NCI-H1092 (cell line): ENCODE measurements around the gene SERINC5.
"Not testable (repeated sequence)": the region's sequence is repeated elsewhere in the genome, so short reads cannot be mapped to it uniquely, and the experiment has no call there.

Experiments used
- DNase-seq: peaks from one replicate; lab custom pipeline; 2025; lab: John Stamatoyannopoulos, UW

SERINC5 gene

DNA sequence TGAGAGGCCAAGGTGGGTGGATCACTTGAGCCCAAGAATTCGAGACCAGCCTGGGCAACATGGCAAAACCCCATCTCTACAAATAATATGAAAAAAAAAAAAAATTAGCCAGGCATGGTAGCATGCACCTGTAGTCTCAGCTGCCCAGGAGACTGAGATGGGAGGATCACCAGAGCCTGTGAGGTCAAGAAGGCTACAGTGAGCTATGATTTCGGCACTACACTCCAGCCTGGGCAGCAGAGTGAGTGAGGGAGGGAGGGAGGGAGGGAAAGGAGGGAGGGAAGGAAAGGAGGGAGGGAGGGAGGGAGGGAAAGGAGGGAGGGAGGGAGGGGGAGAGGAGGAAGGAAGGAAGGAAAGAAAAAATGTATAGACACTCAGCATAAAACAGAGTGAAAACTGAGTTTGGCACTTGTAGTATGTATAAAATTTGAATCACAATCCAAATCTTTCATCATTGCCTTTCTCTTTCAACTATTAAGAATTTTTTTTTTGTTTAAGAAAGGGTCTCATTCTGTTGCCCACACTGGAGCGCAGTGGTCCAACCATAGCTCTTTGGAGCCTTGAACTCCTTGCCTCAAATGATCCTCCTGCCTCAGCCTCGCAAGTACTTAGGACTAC lies 27.8 kb downstream of the SERINC5 start:
- DNase-seq = no peak

- DNase-seq = no peak
These were observed 29.9 kb downstream of the SERINC5 start for GRCh38 chr5:80225934-80226326.

DNA sequence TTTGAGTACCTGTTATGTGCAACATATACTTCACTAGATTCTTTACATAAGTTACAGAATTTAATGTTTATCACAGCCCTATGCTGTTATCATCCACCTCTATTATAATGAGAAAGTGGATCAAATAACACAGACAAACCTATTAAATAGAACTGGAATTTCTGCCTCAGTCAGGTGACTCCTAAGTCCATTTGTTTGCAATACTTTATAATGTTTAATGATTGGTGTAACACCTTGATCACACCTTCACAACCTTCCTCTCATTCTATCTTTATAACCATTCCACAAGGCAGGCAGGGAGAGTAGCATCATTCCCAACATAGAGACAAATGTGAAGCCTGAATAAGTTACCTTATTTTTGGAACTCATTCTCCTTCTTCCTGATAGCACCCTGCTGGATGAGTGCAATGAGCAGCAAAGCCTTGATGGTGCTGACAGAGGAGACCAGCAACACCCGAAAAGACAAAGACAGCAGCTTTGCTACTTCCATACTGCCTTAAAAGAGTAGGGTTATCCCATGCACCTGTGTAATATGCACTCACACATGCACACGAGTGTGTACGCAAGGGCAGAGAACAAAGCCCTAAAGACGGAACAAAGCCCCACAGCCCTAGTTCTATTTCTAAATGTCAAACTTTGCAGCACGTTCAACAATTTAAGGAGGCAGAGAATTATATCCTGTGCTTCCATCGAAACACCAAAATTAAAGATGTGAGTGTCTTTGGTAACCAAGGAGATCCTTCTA lies 30.5 kb downstream of the SERINC5 start:
- no peak for DNase-seq

DNA sequence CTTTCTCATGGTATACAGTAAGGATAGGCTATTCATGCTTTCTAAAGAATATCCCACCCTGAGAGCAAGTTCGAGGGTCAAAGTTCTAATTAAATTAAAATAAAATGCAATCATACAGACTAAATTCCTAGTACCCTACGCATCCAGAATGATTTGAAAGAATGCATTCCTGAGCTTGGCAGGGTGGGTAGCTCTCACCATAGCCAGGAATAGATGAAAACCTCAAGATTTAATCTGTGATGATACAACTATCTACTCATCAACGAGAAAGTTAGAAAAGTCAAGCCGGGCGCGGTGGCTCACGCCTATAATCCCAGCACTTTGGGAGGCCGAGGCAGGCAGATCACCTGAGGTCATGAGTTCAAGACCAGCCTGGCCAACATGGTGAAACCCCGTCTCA lies 32.3 kb downstream of the SERINC5 start:
- no peak for DNase-seq

DNA sequence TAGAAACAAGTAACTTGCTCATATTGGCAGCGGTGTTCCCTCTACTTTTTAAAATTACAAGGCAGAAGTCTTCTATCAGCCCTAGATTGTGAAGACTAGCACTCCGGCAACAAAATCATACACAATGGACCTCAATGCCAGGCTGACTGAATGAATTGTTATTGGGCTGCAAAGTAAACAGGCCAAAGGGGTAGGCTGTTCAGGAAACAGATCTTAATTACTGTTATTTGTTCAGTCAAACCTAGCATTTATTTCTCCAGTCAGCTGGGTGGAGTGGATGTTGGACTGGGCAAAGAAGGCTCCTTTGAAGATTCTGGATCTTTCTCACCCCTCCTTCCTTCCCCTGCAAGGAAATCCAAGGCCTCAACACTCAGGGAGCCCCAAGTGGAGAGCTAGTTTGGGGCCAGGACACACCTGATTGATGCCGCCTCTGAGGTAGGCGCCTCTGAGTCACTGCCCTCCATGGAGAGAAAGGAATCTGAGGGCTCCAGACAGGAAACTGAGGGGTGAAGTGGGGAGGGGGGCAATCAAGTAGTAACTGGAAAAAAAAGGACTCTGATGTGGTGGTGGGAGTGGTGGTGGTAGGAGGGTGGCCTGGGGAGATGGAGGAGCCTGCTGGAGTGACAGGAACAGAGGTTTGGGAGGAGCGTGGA lies 35.5 kb downstream of the SERINC5 start:
- DNase-seq = no peak

DNA sequence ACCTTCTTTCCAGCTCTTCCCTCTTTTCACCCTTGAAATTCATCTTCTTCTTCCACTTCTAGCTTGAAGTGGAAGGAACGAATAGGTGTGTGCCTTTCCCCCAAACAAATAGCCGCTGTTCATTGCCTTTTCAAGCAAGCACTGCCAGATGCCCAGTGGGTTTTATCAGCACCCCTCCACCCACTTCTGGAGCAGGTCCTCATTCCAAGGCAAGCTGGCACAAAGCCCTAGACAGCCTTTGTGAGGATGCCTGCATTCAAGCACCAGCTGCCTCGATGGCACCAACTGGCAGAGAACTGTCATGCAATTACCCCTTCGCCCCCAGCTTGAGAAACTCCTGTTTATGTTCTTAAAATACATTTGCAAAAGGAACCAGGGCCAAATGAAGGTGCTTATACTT lies 36.5 kb downstream of the SERINC5 start:
- DNase-seq = peak; percentile 63

GRCh38 chr5:80217667-80218066 lies 38.2 kb downstream of the SERINC5 start:
- no peak for DNase-seq

DNA sequence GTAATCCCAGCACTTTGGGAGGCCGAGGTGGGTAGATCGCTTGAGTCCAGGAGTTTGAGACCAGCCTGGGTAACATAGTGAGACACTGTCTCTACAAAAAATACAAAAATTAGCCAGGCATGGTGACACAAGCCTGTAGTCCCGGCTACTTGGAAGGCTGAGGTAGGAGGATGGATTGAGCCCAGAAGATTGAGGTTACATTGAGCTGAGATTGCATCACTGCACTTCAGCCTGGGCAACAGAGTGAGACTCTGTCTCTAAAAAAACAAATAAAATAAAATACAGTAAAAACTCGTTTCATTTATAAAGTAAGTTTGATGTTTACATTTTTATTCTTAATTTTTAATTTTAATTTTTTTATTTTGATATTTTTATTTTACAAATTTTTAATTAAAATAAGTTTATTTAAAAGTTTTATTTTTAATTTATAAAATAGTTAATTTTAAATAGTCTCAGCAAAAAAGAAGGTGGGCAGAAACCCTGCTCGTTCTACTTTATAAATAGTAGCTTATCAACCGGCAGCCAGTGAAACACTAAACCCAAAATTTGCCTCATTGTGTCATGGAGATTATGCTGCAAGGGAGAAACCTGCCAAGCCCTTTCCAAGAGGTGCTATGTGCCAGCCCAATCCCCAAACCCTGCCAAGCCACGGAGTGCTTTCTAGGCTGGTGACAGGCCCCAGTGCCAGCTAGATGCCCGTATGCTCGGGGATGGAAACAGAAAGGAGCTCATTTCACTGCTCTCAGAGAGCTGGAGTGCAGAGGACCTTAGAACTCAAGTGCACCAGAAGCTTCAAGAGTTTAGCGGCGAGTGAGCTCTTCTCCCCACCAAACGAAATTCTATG lies 38.9 kb downstream of the SERINC5 start:
- peak; percentile 88 for DNase-seq

- no peak for DNase-seq
These were observed 39.8 kb downstream of the SERINC5 start for GRCh38 chr5:80216096-80216495.

- no peak for DNase-seq
These were observed 40.3 kb downstream of the SERINC5 start for GRCh38 chr5:80215523-80215922.

DNA sequence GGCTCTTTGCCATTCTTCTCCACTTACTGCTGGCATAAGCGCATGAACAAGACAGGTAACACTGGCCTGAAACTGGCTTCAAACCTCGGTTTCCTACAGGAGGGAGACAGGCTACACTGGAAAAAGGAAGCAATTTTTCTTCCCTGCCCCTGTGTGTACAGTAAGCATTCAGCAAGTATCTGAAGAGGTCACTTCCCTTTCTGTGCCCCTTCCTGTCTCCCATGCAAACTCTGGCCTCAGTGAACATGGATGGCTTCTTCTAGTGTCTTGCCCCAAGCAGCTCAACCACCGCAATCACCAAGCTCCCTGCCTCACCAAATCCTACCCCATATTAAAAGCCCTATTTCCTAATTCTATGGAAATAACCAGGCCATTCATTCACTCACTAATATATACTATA lies 42.4 kb downstream of the SERINC5 start:
- no peak for DNase-seq

DNA sequence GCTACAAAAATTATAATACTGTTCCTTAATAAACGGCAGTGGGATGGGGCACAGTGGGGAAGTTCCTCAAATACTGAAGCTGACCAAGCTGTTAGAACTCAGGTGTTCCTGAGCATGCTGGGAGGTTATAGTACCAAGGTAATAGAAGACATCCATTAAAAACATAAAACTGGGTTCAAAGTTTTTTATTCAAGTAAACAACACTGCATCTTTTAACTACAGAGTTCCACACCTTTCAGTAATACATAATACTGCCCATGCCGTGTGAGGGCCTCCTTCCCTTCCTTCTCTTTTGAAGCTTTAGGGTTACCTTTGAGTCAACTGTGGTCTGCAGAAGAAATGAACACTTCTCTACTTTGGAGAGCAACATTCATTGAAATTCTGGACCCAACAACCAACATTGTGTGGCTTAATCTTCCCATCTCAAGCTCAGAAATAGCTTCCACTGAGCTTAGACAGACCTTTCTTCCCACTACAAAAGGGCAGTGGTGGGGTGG lies 43.6 kb downstream of the SERINC5 start:
- no peak for DNase-seq

GRCh38 chr5:80211327-80211726 lies 44.5 kb downstream of the SERINC5 start:
- no peak for DNase-seq

- no peak for DNase-seq
These were observed 45.8 kb downstream of the SERINC5 start for GRCh38 chr5:80210014-80210413.

DNA sequence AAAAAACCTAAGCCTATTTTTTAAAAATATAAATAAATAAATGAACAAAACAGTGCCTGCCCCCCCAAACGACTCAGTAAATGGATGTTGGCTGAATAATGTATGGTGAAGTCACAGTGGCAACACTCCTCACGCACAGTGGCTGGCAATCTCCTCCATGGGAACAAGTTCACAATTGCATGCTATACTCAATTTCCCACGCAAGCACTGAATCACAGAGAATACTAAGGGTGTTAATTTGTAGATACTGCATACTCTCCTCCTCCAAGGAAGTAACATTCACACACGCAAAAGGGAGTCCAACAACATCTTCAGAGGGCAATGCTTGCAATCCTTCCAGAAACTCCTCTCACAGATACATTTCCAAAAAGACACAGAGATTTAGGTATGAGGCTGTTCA lies 47.5 kb downstream of the SERINC5 start:
- no peak for DNase-seq

DNA sequence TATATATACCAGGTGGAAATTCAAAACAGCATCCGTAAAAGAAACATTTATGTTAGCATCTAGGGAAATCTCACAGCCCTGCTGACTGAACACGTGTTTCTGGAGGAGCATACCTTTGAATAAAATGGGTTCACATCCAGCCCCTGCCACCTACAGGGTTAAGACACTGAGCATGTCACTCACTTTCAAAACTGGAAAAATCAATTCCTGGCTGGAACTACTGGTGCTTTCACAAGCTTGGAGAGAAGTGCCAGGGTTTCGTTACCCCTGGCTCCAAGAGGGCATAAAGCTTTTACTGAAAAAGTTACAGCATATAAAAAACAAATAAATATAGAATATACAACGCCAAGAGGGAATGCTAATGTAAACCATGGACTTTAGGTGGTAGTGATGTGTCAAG lies 48.0 kb downstream of the SERINC5 start:
- DNase-seq = peak; percentile 19

DNA sequence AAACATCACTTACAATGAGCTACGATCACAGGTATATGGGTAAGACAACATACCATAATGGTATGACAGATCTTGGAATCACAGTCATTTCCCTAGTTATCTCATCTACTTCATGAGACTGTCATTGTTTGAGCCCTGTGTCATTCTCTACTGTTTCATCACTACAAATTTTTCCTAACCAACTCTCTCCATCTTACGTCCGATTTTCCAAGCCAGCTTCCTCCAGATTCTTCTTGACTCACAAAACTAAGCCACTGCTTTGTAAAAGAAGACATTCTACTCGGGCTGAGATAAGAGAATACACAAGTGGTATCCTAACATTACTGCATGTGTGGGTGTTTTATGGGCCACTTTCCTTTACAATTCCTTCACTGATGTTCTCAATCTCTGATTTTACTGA lies 49.6 kb downstream of the SERINC5 start:
- no peak for DNase-seq

- DNase-seq = no peak
These were observed 50.0 kb downstream of the SERINC5 start for GRCh38 chr5:80205846-80206245.

DNA sequence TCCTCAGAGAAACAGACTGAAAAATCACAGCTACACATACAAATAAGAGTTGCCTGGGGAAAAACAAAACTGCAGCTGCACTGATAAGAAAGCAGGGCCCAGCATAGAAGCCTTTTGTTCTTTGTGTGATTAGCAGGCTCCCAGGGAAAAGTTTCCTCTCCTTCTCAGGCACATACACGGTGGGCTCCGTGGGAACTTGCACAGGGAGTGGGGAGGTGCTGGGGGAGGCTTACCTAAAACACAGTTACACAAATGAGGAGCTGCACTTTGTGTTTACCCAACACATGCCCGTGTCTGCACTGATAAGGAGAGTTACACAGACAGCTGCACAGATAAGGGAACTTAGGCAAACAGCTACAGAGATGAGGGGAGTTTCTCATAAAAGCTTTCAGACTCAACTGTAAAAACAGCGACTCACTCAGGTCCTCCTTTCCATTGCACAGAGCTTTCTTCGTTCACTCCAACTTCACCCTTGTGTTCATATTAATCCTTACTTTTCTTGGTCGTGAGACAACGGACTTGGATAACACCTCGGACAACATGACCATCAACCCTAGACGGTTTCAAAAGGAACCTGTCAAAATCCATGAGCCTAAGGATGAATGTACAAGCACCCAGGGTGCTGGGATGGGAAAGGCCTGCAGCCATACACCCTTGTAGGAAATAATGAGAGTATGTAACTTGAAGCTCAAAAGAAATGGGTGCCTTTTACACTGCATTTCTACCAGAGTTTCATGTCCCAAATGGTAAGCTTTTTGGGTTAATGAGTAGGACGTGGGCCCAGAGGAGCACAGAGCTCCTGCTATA lies 50.8 kb downstream of the SERINC5 start:
- no peak for DNase-seq

DNA sequence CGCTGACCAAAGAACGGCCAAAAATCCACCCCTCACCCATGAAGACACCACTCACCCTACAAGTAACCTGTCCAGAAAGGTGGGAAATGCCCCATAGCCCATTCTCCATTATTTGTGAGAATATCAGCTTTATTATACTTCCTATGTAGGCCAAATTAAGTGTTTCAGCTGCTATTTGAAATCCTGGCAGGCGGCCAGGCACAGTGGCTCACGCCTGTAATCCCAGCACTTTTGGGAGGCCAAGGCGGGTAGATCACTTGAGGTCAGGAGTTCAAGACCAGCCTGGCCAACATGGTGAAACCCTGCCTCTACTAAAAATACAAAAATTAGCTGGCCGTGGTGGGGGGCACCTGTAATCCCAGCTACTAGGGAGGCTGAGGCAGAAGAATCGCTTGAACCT lies 54.1 kb downstream of the SERINC5 start:
- DNase-seq = not testable (repeated sequence)

DNA sequence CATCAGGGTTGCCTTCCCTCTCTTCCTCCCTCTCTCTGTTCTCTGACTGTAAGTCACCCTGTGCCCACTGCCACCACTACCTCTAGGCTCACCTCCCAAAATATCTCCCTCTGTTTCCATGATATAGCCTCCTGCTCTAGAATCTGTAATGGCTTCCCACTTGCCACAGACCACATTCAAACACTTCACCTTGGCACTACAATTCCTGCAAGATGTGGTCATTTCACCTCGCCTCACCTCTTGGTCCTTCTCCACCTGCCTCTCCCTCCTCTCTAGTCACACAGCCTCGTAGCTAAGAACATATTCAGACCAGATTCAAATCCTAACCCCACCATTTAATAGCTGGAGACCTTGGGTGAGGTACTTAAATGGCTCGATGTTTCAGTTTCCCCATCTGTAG lies 56.9 kb downstream of the SERINC5 start:
- no peak for DNase-seq
